CD8-positive, alpha-beta memory T cell (primary cell): ENCODE measurements around the gene ZSCAN1. TPM values are rescaled to one million over a fixed set of nuclear protein-coding genes. Genes with fewer than 3 reads are reported as not detected.

ENCODE experiments used
- CTCF ChIA-PET: fragments of 350-600 bp; sonication (Branson Sonifier 250); formaldehyde crosslinking; loops from one replicate; lab custom pipeline; 2021; ENCODE audit warnings: antibody characterized with exemption; lab: Charles Lee
- POLR2A ChIA-PET: fragments of 350-600 bp; sonication (Branson Sonifier 250); formaldehyde crosslinking; loops from one replicate; lab custom pipeline; 2021; ENCODE audit warnings: antibody characterized with exemption; lab: Charles Lee
- DNase-seq, 5 donors: peaks; one replicate each; pipeline versions ENCODE4 v3.0.0 to v3.0.0-alpha.2; 2020 to 2022; ENCODE audit warnings: mixed read lengths in 1 of 5
- H3K27ac ChIP-seq: one replicate; pipeline ENCODE4 v1.7.0; 2013; ENCODE audit warnings: low read depth, mild to moderate bottlenecking, low read length, moderate library complexity
- H3K27me3 ChIP-seq: 2 replicates; pipeline ENCODE4 v1.7.0; 2013; ENCODE audit warnings: low read length, mild to moderate bottlenecking; ENCODE audit not compliant: insufficient read depth, poor library complexity, severe bottlenecking
- H3K36me3 ChIP-seq: 2 replicates; pipeline ENCODE4 v1.7.0; 2013; ENCODE audit warnings: mild to moderate bottlenecking, low read length, moderate library complexity; ENCODE audit not compliant: insufficient read depth
- H3K4me1 ChIP-seq: 2 replicates; pipeline ENCODE4 v1.7.0; 2013; ENCODE audit warnings: mild to moderate bottlenecking, low read length, moderate library complexity; ENCODE audit not compliant: insufficient read depth
- H3K4me3 ChIP-seq: 2 replicates; pipeline ENCODE4 v1.7.0; 2013; ENCODE audit warnings: mild to moderate bottlenecking, low read length
- H3K9me3 ChIP-seq: 2 replicates; pipeline ENCODE4 v1.7.0; 2013; ENCODE audit warnings: mild to moderate bottlenecking, low read length
- H3K27ac Mint-ChIP-seq, 8 donors: one replicate each; pipeline ENCODE4 v1.8.0; 2020 to 2021; ENCODE audit warnings: mixed read lengths in 8 of 8, mild to moderate bottlenecking in 6 of 8, inconsistent platforms in 3 of 8, moderate library complexity in 3 of 8
- H3K27me3 Mint-ChIP-seq, 2 donors: one replicate each; pipeline ENCODE4 v1.8.0; 2020 to 2021; ENCODE audit warnings: mixed read lengths in 2 of 2, mild to moderate bottlenecking in 1 of 2, moderate library complexity in 1 of 2
- H3K36me3 Mint-ChIP-seq, 3 donors: one replicate each; pipeline ENCODE4 v1.8.0; 2020 to 2021; ENCODE audit warnings: mixed read lengths in 3 of 3, inconsistent platforms in 1 of 3, mild to moderate bottlenecking in 1 of 3
- H3K4me1 Mint-ChIP-seq, 3 donors: one replicate each; pipeline ENCODE4 v1.8.0; 2020 to 2021; ENCODE audit warnings: mixed read lengths in 3 of 3, inconsistent platforms in 1 of 3, mild to moderate bottlenecking in 1 of 3
- H3K4me3 Mint-ChIP-seq, 7 donors: one replicate each; pipeline ENCODE4 v1.8.0; 2020 to 2021; ENCODE audit warnings: mixed read lengths in 7 of 7, mild to moderate bottlenecking in 6 of 7, moderate library complexity in 4 of 7, inconsistent platforms in 2 of 7
- H3K9me3 Mint-ChIP-seq, 5 donors: one replicate each; pipeline ENCODE4 v1.8.0; 2020 to 2022; ENCODE audit warnings: mixed read lengths in 5 of 5, mild to moderate bottlenecking in 3 of 5, moderate library complexity in 2 of 5, inconsistent platforms in 1 of 5
- polyA plus RNA-seq: library from polyadenylated mRNA; unstranded; fragments of 300-500 nt; fragmentation: Illumina TruSeq; gene quantifications from one replicate; pipeline ENCODE4 v1.2.3, GENCODE V29; 2021
- total RNA-seq, 2 experiments: library from RNA; stranded (reverse); gene quantifications; one replicate each; pipeline ENCODE4 v1.2.3, GENCODE V29; 2021

ZSCAN1 gene
- total and polyA plus RNA-seq, 3 experiments from 2014 or later, result not detected

DNA sequence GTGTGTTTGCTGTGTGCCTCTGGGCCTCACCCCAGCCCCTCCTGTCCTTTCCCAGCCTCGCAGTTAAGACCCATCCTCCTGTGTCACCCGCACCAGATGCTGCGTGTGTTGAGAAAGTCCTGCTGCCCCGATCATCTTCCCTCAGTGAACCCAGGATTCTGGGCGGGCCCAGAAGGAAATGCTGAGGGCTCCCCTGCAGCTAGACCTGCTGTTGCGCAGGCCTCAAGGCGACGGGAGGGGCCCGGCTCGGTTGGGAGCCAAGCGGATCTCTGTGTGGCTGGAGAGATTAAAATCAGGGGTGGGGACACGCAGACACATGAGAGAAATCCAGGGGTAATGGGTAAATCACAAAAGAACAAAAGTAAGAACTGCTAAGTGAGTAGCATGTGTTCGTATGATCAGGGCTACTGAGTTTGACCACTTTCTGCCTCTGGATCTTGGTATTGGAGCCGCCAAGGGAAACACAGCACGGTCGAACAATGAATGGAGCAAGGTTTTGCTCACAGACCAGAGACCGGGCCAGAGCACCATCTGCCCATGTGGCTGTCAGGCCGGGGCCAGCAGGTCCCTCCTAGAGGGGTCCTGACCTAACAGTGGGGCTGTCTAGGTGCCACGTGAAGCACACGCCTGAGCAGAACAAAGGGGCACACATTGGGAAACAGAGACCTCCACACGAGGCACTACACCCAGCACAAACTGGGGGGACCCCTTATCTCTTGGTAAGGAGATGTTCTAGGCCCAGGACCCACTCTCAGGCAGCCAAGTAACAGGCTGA, 7.1 kb downstream of the ZSCAN1 start:
- Histone ChIP-seq H3K36me3 (no peaks in the 10 kb centered on the region), H3K27ac (no peak overlapping the region), H3K27me3 (no peaks in the 10 kb centered on the region), H3K9me3 (no peaks in the 10 kb centered on the region), H3K4me3 (no peak overlapping the region), H3K4me1 (no peaks in the 10 kb centered on the region)
- Mint-ChIP-seq H3K9me3 (peaks cover 6 to 52% (median 43%) of the 10 kb centered on the region in 5 donors), H3K27ac (no peak overlapping the region), H3K27me3 (peaks cover 12 to 29% of the 10 kb centered on the region in 2 donors), H3K36me3 (peaks cover 0 to 8% (median 2%) of the 10 kb centered on the region in 3 donors), H3K4me1 (no peaks in the 10 kb centered on the region), H3K4me3 (no peak overlapping the region)
- POLR2A ChIA-PET, result interaction anchor here (0.6 kb wide), 1 partner anchor 104 kb away, joined by 3 read pairs; no protein-coding TSS in a partner anchor
- DNase-seq, result no peak
- CTCF ChIA-PET, result no interaction called here

DNA sequence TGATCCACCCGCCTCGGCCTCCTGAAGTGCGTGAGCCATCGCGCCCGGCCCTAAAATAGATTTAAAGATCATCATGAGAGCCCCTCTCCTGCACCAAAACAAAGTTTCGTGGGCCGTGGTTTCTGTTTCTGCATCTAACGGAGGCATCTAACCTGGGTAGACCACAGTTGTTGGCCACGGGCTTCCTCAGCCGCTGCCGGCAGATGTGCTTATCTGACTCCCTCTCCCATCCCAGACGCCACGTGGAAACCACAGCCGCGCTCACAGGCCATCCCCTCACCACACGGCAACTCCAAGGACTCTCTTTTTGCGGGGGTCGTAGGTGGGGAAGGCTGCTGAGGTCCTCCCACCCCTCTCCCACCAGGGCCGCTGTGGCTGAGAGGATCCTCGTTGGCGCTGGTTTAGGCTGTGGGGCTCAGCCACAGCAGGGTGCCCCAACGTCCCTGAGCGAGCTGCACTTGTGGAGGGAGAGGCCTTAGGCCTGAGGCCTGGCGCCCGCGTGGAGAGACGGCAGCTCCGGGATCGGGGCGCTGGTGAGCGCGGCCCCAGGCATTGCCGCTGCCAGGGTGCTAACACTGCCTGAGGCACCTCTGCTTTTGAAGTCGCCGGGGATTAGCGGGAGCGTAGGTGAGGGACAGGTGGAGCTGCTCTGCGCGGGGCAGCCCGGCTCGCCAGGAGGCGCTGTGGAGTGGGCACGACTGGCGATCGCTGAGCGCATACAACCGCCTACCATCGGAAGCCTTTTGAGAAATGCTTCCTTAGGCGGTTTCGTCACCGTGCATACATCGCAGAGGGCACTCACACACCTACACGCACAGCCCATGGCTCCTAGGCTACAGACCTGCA, 8.9 kb downstream of the ZSCAN1 start:
- Mint-ChIP-seq H3K4me3 (no peak overlapping the region), H3K27ac (no peak overlapping the region), H3K27me3 (peaks cover 10 to 18% of the 10 kb centered on the region in 2 donors), H3K9me3 (peaks cover 0 to 52% (median 40%) of the 10 kb centered on the region in 5 donors), H3K36me3 (peaks cover 0 to 7% (median 0%) of the 10 kb centered on the region in 3 donors), H3K4me1 (no peaks in the 10 kb centered on the region)
- DNase-seq, result no peak
- no peaks in the 10 kb centered on the region for H3K27me3 ChIP-seq
- no peaks in the 10 kb centered on the region for H3K36me3 ChIP-seq
- no peaks in the 10 kb centered on the region for H3K4me1 ChIP-seq
- CTCF ChIA-PET, result no interaction called here
- no peak overlapping the region for H3K27ac ChIP-seq
- no peak overlapping the region for H3K4me3 ChIP-seq
- POLR2A ChIA-PET, result no interaction called here
- no peaks in the 10 kb centered on the region for H3K9me3 ChIP-seq

DNA sequence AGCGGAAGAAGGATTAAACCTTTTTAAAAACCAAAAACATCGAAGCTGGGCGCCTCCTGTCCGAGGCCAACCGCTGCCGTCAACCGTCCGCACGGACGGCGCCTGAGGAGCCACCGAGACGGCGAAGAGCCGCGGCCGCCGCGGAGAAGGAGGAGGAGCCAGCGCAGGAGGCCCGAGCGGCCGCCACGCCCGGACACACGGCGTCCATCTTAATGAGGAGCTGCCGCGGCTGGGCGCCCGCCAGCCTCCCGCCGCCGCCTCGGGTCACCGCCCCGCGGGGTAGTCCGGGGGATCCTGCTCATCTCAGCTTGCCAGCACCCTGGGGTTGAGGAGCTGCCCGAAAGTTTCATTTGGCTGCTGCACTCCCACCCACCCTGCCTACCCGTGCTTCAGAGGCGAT, 10.6 kb downstream of the ZSCAN1 start:
- no peaks in the 10 kb centered on the region for H3K36me3 ChIP-seq
- no peaks in the 10 kb centered on the region for H3K4me1 ChIP-seq
- Mint-ChIP-seq H3K4me3 (no peak overlapping the region), H3K36me3 (peaks cover 0 to 10% (median 0%) of the 10 kb centered on the region in 3 donors), H3K4me1 (no peaks in the 10 kb centered on the region), H3K27me3 (peaks cover 5 to 10% of the 10 kb centered on the region in 2 donors), H3K27ac (no peak overlapping the region), H3K9me3 (peaks cover 5 to 56% (median 45%) of the 10 kb centered on the region in 5 donors)
- no peaks in the 10 kb centered on the region for H3K9me3 ChIP-seq
- no peaks in the 10 kb centered on the region for H3K27me3 ChIP-seq
- ChIA-PET CTCF (no interaction called here), POLR2A (no interaction called here)
- H3K4me3 ChIP-seq, result no peak overlapping the region
- H3K27ac ChIP-seq, result no peak overlapping the region
- DNase-seq, result no peak

DNA sequence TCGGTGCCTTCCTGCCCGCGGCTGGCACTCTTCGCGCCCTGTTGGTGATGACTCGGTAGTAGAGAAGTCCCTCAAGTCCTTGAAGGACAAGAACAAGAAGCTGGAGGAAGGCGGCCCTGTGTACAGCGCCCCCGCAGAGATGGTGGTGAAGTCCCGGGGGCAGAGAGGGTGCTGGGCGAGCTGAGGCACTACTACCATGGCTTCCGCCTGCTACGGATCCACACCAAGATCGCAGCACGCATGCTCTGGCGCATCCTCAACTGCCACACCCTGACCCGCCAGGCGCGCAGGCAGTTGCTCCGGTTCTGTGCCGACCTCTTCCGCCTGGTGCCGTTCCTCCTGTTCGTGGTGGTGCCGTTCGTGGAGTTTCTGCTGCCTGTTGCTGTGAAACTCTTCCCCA, 11.1 kb downstream of the ZSCAN1 start:
- H3K27me3 Mint-ChIP-seq, result peaks cover 5 to 10% of the 10 kb centered on the region in 2 donors
- CTCF ChIA-PET, result no interaction called here

DNA sequence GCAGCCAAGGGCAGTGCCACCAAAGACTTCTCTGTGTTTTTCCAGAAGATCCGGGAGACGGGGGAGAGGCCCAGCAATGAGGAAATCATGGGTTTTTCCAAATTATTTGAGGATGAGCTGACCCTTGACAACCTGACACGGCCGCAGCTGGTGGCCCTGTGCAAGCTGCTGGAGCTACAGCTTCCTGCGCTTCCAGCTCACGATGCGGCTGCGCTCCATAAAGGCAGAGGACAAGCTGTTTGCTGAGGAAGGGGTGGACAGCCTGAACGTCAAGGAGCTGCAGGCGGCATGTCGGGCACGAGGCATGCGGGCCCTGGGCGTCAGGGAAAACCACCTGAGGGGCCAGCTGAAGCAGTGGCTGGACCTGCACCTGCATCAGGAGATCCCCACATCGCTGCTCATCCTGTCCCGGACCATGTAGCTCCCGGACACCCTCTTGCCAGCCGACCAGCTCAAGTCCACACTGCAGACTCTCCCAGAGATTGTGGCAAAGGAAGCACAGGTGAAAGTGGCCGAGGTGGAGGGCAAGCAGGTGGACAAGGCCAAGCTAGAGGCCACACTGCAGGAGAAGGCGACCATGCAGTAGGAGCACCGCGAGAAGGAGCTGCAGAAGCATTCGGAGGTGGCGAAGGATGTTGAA, 11.7 kb downstream of the ZSCAN1 start:
- no peak overlapping the region for H3K27ac ChIP-seq
- Mint-ChIP-seq H3K4me3 (no peak overlapping the region), H3K4me1 (no peaks in the 10 kb centered on the region), H3K27me3 (peaks cover 5 to 9% of the 10 kb centered on the region in 2 donors), H3K36me3 (peaks cover 0 to 10% (median 1%) of the 10 kb centered on the region in 3 donors), H3K9me3 (peaks cover 10 to 61% (median 48%) of the 10 kb centered on the region in 5 donors), H3K27ac (no peak overlapping the region)
- H3K9me3 ChIP-seq, result no peaks in the 10 kb centered on the region
- CTCF ChIA-PET, result no interaction called here
- H3K4me1 ChIP-seq, result no peaks in the 10 kb centered on the region
- H3K36me3 ChIP-seq, result no peaks in the 10 kb centered on the region
- POLR2A ChIA-PET, result no interaction called here
- no peak overlapping the region for H3K4me3 ChIP-seq
- DNase-seq, result no peak
- H3K27me3 ChIP-seq, result no peaks in the 10 kb centered on the region

More for the DNA sequence above, 11.1 kb downstream of the ZSCAN1 start:
- H3K9me3 Mint-ChIP-seq, result peaks cover 9 to 60% (median 49%) of the 10 kb centered on the region in 5 donors
- H3K9me3 ChIP-seq, result no peaks in the 10 kb centered on the region
- no peaks in the 10 kb centered on the region for H3K4me1 ChIP-seq
- H3K27me3 ChIP-seq, result no peaks in the 10 kb centered on the region
- H3K36me3 Mint-ChIP-seq, result peaks cover 0 to 10% (median 1%) of the 10 kb centered on the region in 3 donors
- POLR2A ChIA-PET, result no interaction called here
- H3K4me1 Mint-ChIP-seq, result no peaks in the 10 kb centered on the region
- H3K4me3 Mint-ChIP-seq, result no peak overlapping the region
- H3K4me3 ChIP-seq, result no peak overlapping the region
- no peak overlapping the region for H3K27ac Mint-ChIP-seq
- DNase-seq, result no peak
- no peaks in the 10 kb centered on the region for H3K36me3 ChIP-seq
- H3K27ac ChIP-seq, result no peak overlapping the region

DNA sequence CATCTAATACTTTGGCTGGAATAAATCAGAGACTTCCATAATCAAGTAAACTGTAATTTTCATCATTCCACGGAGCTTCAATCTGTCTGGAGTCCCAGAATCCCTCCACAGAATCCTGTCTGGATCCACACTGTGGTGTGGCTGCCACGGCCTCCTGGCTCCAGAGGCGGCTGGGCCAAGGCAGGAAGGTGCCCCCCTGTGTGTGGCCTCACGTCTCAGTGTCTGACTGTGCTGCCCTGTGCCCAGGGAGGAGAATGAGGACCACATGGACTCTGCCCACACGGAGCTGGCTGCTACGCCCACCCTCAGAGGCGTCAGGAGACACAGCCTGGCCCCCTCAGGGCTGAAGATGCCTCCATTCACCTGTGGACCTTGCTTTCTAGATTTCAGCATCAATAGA, 13.0 kb downstream of the ZSCAN1 start:
- Mint-ChIP-seq H3K27ac (no peak overlapping the region), H3K27me3 (peaks cover 2 to 5% of the 10 kb centered on the region in 2 donors), H3K4me1 (no peaks in the 10 kb centered on the region), H3K4me3 (no peak overlapping the region), H3K9me3 (peaks cover 14 to 63% (median 48%) of the 10 kb centered on the region in 5 donors), H3K36me3 (peaks cover 0 to 16% (median 1%) of the 10 kb centered on the region in 3 donors)
- Histone ChIP-seq H3K9me3 (no peaks in the 10 kb centered on the region), H3K36me3 (no peaks in the 10 kb centered on the region), H3K4me1 (no peaks in the 10 kb centered on the region), H3K27ac (no peak overlapping the region), H3K4me3 (no peak overlapping the region), H3K27me3 (no peaks in the 10 kb centered on the region)
- CTCF ChIA-PET, result no interaction called here
- DNase-seq, result no peak
- POLR2A ChIA-PET, result no interaction called here

DNA sequence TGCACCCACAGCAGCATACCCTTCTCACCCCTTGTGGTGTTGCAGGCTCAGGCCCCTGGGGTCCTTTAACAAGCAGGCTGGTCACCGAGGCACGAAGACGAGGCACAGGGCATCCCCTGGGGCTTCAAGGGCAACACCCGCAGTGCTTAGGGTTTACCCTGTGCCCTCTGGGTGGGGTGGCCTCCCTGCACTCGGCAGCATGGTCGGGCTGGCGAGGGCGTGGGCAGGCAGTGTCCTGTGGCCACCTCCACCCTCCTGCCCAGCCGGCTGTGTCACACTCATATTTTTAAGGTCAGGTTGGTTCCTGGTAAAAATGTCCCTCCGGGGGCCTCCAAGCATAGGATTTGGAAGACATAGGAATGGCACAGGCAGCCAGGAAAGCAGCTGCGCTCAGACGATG, 13.8 kb downstream of the ZSCAN1 start:
- POLR2A ChIA-PET, result no interaction called here
- no peak overlapping the region for H3K4me3 ChIP-seq
- Mint-ChIP-seq H3K27me3 (peaks cover 3 to 7% of the 10 kb centered on the region in 2 donors), H3K4me3 (no peak overlapping the region), H3K9me3 (peaks cover 15 to 65% (median 45%) of the 10 kb centered on the region in 5 donors), H3K27ac (no peak overlapping the region), H3K36me3 (peaks cover 0 to 16% (median 1%) of the 10 kb centered on the region in 3 donors), H3K4me1 (no peaks in the 10 kb centered on the region)
- no peaks in the 10 kb centered on the region for H3K9me3 ChIP-seq
- H3K36me3 ChIP-seq, result no peaks in the 10 kb centered on the region
- CTCF ChIA-PET, result no interaction called here
- H3K4me1 ChIP-seq, result no peaks in the 10 kb centered on the region
- no peaks in the 10 kb centered on the region for H3K27me3 ChIP-seq
- DNase-seq, result no peak
- no peak overlapping the region for H3K27ac ChIP-seq
